HFFc6 (cell line): ENCODE results near the gene PPP1R3D. TPM values are rescaled to one million over a fixed set of nuclear protein-coding genes. Genes with fewer than 3 reads are reported as not detected.
"Not testable (repeated sequence)": the region's sequence is repeated elsewhere in the genome, so short reads cannot be mapped to it uniquely, and the experiment has no call there.

Source experiments
- DNase-seq: peaks from one replicate; pipeline ENCODE4 v3.0.0-alpha.2; 2018
- H3K27ac Mint-ChIP-seq: 2 replicates; pipeline ENCODE4 v1.8.0; 2020; ENCODE audit warnings: mild to moderate bottlenecking, mixed read lengths
- H3K27me3 Mint-ChIP-seq: 2 replicates; pipeline ENCODE4 v1.8.0; 2021; ENCODE audit warnings: mild to moderate bottlenecking, moderate library complexity, mixed read lengths; ENCODE audit not compliant: insufficient read depth
- H3K36me3 Mint-ChIP-seq: 2 replicates; pipeline ENCODE4 v1.8.0; 2021; ENCODE audit warnings: low read depth, mixed read lengths
- H3K4me1 Mint-ChIP-seq: 2 replicates; pipeline ENCODE4 v1.8.0; 2020; ENCODE audit warnings: low read depth, mixed read lengths
- H3K4me3 Mint-ChIP-seq: 2 replicates; pipeline ENCODE4 v1.8.0; 2020; ENCODE audit warnings: mild to moderate bottlenecking, moderate library complexity, mixed read lengths
- H3K9me3 Mint-ChIP-seq: 2 replicates; pipeline ENCODE4 v1.8.0; 2020; ENCODE audit warnings: mild to moderate bottlenecking, mixed read lengths
- CTCF ChIP-seq: fragments of 200-600 bp; sonication (generic); IDR thresholded peaks from 2 replicates; pipeline ENCODE4 v1.5.0; 2021; ENCODE audit warnings: antibody characterized with exemption, mild to moderate bottlenecking
- total RNA-seq, 6 experiments: library from RNA; stranded (reverse); fragmentation: NEBNext Ultra II Directional; extraction: Animal tissue kit (Norgen Biotek cat#: 25700); gene quantifications; 2 replicates in 1 of 6; 3 replicates in 5 of 6; pipeline ENCODE4 v1.2.3, GENCODE V29; 2021

The PPP1R3D gene
- total RNA-seq, 6 experiments from 2014 or later, result 5.6 to 6.8 (median 6.2) TPM

GRCh38 chr20:59971428-59971827 lies 31.3 kb upstream of the PPP1R3D start:
- Mint-ChIP-seq H3K27me3 (0 out of 2 replicates have a peak, but pooled peaks cover 4% of the 10 kb centered on the region), H3K9me3 (no peaks in the 10 kb centered on the region), H3K27ac (no peak overlapping the region), H3K4me1 (no peaks in the 10 kb centered on the region), H3K4me3 (no peak overlapping the region), H3K36me3 (no peaks in the 10 kb centered on the region)
- TF ChIP-seq CTCF, result no peak
- DNase-seq, result no peak

- H3K9me3 Mint-ChIP-seq, result no peaks in the 10 kb centered on the region
- H3K27ac Mint-ChIP-seq, result no peak overlapping the region
- DNase-seq, result no peak
- no peak overlapping the region for H3K4me3 Mint-ChIP-seq
- H3K36me3 Mint-ChIP-seq, result no peaks in the 10 kb centered on the region
- no peaks in the 10 kb centered on the region for H3K4me1 Mint-ChIP-seq
- 0 out of 2 replicates have a peak, but pooled peaks cover 3% of the 10 kb centered on the region for H3K27me3 Mint-ChIP-seq
- no peak for TF ChIP-seq CTCF
Observed at GRCh38 chr20:59966428-59966827, 26.3 kb upstream of the PPP1R3D start.

- no peak for DNase-seq
- no peaks in the 10 kb centered on the region for H3K9me3 Mint-ChIP-seq
- 0 out of 2 replicates have a peak, but pooled peaks cover 3% of the 10 kb centered on the region for H3K27me3 Mint-ChIP-seq
- no peaks in the 10 kb centered on the region for H3K4me1 Mint-ChIP-seq
- no peak overlapping the region for H3K27ac Mint-ChIP-seq
- no peaks in the 10 kb centered on the region for H3K36me3 Mint-ChIP-seq
- no peak overlapping the region for H3K4me3 Mint-ChIP-seq
- TF ChIP-seq CTCF, result no peak
Observed at GRCh38 chr20:59962155-59962554, 22.1 kb upstream of the PPP1R3D start.

- Mint-ChIP-seq H3K9me3 (no peaks in the 10 kb centered on the region), H3K36me3 (no peaks in the 10 kb centered on the region), H3K27ac (no peak overlapping the region), H3K4me1 (no peaks in the 10 kb centered on the region), H3K4me3 (no peak overlapping the region), H3K27me3 (no peaks in the 10 kb centered on the region)
- no peak for DNase-seq
- no peak for TF ChIP-seq CTCF
Observed at GRCh38 chr20:59961423-59961822, 21.3 kb upstream of the PPP1R3D start.

DNA sequence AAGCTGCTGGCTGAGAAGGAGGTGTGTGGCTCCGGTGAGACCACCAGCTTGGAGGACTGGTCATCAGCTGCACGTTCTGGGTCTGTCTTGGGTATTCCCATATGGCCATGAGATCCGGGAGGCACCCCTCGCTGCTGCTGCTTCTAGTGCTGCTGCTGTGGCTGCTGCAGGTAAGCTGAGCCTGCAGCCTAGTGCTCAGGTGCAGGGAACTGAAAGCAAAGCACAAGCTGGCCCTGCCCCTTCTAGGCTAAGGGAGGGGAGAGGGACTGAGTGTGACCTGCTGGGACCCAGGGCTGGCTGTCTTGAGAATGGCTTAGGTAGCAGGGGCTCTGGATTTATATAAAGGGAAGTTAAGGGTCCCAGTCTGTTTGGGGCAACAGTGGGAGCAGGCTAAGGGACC lies 18.5 kb upstream of the PPP1R3D start:
- H3K9me3 Mint-ChIP-seq, result no peaks in the 10 kb centered on the region
- TF ChIP-seq CTCF, result no peak
- H3K4me1 Mint-ChIP-seq, result no peaks in the 10 kb centered on the region
- H3K36me3 Mint-ChIP-seq, result no peaks in the 10 kb centered on the region
- H3K27ac Mint-ChIP-seq, result no peak overlapping the region
- DNase-seq, result no peak
- no peaks in the 10 kb centered on the region; the same call in 1 of the 2 replicates for H3K27me3 Mint-ChIP-seq
- no peak overlapping the region for H3K4me3 Mint-ChIP-seq

DNA sequence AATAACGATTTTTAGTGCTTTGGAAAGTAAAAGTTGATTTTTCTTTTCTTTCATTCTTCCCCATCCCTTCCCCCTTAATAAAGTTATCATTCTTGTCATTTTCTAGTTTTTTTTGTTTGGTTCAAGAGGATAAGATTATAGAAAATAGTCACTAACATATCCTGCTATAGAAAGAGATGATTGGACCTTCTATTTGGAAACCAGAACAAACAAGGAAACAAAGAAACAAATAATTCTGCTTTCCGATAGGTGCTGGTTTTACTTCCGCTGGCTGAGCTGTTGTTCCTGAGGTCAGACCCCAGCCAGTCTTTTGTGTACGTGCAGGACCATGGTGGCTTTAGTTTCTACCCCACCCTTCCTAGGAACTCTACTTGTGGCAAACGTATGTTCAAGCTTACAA lies 18.0 kb upstream of the PPP1R3D start, which contains the start of gene CDH26:
Gene CDH26 (plus strand): TSS at position 301 of the 400 bp plus-strand sequence. CDS start 304 bp downstream, outside the sequence.
- no peak for DNase-seq
- Mint-ChIP-seq H3K27ac (no peak within 1 kb of the TSS), H3K9me3 (no peaks in the 10 kb centered on the region), H3K36me3 (no peaks in the 10 kb centered on the region), H3K4me1 (no peaks in the 10 kb centered on the region), H3K4me3 (no peak within 1 kb of the TSS), H3K27me3 (no peaks in the 10 kb centered on the region; the same call in 1 of the 2 replicates)
- no peak for TF ChIP-seq CTCF

GRCh38 chr20:59957568-59957967 lies 17.5 kb upstream of the PPP1R3D start:
- not testable (repeated sequence) for H3K27me3 Mint-ChIP-seq, H3K9me3 Mint-ChIP-seq, DNase-seq, H3K27ac Mint-ChIP-seq, H3K36me3 Mint-ChIP-seq, H3K4me1 Mint-ChIP-seq, H3K4me3 Mint-ChIP-seq
